ENCODE results near the gene HOMER2.
A peak's percentile ranks its signal among the peaks of the same experiment; 100 is the strongest.

GRCh38 chr15:82890995-82891390 is 61.5 kb downstream of the HOMER2 start:
- TF ChIP-seq CTCF (IDR thresholded peaks at IDR 0.05) (no peak), POLR2AphosphoS5 (IDR thresholded peaks at IDR 0.05) (peak; percentile 69), POLR2A (IDR thresholded peaks at IDR 0.05) (no peak)

Measured in prostate gland (tissue), 2 donors.